ENCODE measurements around the gene SOX15.

DNA sequence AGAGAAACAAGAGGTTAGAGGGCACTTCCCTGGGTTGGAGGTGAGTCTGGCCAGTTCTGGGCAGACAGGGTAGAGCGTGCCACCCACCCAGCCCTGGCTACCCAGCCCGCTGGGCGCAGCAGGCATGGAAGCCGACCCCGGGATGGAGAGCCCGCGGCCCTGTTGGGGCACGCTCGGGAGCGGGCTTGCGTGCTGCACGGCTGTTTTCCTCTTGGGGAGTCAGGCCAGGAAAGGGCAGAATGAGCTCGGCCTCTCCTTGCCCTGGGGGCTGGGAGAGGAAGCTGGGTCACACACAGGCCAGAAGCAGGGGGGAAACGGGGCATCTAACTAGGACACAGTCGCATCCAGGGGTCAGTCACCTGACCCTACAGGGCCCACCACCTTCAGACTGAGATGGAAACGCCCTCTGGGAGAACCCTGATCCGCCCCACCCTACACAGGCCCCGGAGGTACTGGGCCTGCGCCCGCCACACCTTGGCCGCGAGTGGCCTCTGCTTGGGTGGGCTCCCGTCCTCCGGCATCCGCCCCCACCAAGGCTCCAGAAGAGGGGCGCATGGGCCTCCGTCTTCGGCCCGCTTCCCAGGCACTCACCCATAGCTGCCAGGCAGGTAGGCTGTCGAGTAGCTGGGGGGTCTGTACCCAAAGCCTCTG is 1.2 kb downstream of the SOX15 start:
- TF ChIP-seq, protein P1, sequence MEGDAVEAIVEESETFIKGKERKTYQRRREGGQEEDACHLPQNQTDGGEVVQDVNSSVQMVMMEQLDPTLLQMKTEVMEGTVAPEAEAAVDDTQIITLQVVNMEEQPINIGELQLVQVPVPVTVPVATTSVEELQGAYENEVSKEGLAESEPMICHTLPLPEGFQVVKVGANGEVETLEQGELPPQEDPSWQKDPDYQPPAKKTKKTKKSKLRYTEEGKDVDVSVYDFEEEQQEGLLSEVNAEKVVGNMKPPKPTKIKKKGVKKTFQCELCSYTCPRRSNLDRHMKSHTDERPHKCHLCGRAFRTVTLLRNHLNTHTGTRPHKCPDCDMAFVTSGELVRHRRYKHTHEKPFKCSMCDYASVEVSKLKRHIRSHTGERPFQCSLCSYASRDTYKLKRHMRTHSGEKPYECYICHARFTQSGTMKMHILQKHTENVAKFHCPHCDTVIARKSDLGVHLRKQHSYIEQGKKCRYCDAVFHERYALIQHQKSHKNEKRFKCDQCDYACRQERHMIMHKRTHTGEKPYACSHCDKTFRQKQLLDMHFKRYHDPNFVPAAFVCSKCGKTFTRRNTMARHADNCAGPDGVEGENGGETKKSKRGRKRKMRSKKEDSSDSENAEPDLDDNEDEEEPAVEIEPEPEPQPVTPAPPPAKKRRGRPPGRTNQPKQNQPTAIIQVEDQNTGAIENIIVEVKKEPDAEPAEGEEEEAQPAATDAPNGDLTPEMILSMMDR (conservative IDR thresholded peaks at IDR 0.05; ENCODE audit: low read depth, low read length), result no peak
- no peak for TF ChIP-seq EZH2phosphoT487 (IDR thresholded peaks at IDR 0.05; ENCODE audit: borderline replicate concordance, low read length)
